GM19043 (cell line): Measurements from ENCODE around the gene GFRA3.
"Not testable (repeated sequence)": the region's sequence is repeated elsewhere in the genome, so short reads cannot be mapped to it uniquely, and the experiment has no call there.

Experiments used
- ATAC-seq: cut with Tn5 transposase; IDR thresholded peaks from one replicate; pipeline ENCODE4 v1.9.1; 2021; ENCODE audit warnings: low read depth; ENCODE audit not compliant: unreplicated experiment

GFRA3 gene, protein sequence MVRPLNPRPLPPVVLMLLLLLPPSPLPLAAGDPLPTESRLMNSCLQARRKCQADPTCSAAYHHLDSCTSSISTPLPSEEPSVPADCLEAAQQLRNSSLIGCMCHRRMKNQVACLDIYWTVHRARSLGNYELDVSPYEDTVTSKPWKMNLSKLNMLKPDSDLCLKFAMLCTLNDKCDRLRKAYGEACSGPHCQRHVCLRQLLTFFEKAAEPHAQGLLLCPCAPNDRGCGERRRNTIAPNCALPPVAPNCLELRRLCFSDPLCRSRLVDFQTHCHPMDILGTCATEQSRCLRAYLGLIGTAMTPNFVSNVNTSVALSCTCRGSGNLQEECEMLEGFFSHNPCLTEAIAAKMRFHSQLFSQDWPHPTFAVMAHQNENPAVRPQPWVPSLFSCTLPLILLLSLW

DNA sequence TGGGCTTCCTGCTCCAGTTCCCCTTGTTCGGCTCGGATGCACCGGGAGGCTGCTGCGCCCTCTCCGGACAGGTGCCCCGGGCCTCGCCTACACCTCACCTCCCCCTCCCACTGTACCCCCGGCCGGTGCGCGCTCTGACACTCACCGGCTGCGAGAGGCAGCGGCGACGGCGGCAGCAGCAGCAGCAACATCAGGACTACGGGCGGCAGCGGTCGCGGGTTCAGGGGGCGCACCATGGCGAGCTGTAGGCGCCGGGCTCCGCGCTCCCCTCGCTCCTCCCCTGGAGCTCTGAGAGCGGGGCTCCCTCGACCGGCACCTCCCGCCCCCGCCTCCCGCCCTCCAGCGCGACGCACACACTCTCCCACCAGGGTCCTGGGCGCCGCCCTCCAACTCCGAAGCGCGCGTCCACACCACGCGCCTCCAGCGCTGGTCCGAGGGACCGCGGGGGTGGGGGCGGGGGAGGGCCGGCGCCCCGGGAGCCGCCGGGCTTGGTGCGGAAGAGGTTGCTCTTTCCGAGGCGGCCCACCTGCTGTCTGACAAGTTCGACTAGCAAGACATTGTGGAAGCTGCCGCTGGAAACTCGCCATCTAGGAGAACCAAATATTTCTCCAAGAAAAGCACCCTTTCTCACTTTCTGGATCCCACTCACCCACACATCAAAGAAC, at the start of gene GFRA3:
Gene GFRA3 (minus strand): TSS at position 433 of the 665 bp plus-strand sequence. CDS start 197 bp downstream, at position 236.
- ATAC-seq: no peak

GRCh38 chr5:138318211-138318610, 43.8 kb upstream of the GFRA3 start:
- ATAC-seq: not testable (repeated sequence)

- ATAC-seq: no peak
Measured at GRCh38 chr5:138316355-138316754, 41.9 kb upstream of the GFRA3 start.

GRCh38 chr5:138315751-138316278, 41.4 kb upstream of the GFRA3 start:
- no peak for ATAC-seq

DNA sequence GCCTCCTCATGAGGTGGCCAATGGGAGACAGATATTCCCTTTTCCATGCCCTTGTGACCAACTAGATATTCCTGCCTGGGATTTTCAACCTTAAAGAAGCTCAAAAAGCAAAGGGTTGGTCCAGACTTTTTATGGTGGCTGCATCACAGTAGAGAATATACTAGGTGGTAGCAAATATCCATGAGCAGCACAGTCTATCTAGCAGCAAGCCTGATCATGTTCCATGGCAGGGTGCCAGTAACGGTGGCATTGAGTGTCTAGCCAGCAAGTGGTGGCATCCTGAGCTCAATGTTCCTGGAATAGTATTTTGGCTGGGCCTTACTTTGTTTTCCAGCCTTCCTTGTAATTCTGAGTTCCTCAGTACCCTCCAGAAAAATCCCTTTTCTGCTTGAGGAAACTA, 31.4 kb upstream of the GFRA3 start:
- no peak for ATAC-seq

DNA sequence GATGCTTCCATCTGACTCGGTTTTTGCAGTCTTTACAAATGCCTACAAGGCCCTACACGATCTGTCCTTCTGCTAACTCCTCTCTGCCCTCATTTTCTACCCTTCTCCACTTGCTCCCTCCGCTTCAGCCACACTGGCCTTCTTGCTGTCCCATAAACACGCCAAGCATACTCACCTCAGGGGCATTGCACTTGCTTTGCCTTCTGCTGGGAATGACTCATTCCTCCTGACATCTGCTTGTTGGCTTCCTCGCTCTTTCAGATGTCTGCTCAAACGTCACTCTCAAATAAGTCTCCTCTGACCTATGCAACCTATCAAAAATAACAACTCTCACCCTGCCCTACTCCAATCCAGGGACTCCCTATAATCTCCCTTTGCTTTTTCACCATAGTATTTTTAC, 29.0 kb upstream of the GFRA3 start:
- ATAC-seq: no peak

DNA sequence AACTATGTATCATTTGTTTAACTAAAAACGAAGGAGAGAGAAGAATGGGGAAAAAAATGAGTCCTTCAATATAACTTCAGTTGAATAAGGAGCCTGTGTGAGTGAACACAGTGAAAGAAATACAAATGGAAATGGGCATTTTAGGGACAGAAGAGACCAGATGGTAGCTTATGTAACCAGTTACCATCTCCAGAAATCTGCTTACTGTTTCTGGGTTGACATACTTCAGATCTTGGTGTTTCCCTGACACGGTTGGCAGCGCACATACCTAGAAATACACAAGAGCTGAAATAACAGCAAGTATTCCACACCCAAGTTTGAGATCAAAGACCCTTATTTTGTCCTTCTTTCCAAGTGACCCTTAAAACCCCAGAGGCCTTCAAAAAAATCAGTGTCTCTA, 14.9 kb upstream of the GFRA3 start:
- no peak for ATAC-seq

DNA sequence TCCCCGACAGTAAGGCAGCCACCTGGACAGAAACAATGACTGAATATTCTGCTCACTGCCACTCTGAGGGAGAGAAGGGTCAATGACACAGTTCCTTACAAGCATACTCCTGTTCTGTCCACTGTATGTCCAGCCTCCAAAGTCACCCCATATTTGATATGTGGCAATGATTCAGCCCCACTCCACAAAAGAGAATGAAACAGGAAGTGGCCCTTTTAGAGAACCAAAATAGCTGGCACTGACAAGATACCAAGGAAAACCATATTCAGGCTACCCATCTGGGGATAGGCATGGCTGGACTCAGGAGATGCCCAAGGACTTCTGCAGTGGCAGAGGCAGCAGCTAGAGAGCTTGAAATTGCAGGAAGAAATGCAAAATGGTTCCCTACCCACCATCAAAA, 12.8 kb upstream of the GFRA3 start:
- no peak for ATAC-seq

DNA sequence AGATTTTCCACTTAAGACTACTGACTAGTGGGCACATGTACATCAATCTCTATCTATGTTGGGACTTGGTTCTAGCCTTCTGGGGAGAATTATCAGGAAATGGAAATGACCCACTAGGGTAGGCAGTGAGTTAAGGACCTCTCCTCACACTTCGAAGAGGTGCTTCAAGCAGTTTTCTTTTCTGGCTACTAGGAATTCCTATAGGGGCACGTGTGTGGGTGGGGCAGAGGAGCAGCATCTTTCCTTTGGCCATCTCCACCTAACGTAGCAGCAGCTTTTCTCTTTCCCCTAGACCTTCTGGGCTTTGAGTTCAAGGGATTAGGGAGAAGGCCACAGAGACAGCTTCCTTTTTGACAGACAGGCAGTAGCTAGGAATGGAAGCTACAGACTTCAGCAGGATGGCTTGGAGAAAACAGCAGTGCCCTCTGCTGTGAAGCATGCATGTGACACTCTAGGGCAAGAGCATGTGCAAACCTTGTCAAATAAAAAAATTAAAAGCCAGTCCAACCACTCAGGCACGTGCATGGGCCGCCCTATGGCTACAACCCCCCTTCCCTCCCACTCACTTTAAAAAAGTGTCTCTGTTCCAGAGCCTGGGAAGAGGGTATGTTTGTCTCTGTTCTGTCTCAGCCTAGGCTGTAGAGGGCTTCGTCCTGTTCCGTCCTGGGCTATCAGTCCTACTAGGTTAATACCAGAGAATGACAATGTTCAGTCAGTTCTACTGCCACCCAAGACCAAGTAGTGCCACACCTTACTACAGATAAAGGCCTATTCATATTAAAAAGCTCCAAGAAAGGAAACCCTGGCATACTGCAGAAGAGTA, 8.7 kb upstream of the GFRA3 start:
- ATAC-seq: no peak

- ATAC-seq: no peak
Measured at GRCh38 chr5:138280915-138281314, 6.5 kb upstream of the GFRA3 start.

- no peak for ATAC-seq
Measured at GRCh38 chr5:138276402-138277054, 2.1 kb upstream of the GFRA3 start.

GRCh38 chr5:138275895-138276294, 1.5 kb upstream of the GFRA3 start:
- ATAC-seq: no peak

DNA sequence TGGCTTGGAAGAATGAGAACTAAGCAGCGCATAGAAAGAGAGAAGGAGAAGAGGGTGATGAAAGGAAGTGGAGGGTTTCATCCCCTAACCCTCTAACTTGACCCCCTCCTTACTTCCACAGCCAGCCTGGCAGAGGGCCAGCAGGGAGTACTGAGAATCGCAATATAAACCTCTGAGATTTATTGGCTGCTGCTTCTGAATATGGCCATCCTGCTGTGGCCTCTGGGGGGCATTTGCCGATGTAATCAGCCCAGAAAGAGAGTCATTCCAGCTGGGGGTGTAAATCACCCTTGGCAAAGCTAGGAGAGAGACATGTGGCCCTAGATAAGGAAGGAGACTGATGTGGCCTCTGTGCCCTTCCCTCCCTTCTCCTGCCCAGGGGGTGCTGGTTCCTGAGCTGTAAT, 960 bp upstream of the GFRA3 start:
- ATAC-seq: no peak

- no peak for ATAC-seq
Measured at GRCh38 chr5:138273834-138274188, 610 bp downstream of the GFRA3 start.

- no peak for ATAC-seq
Measured at GRCh38 chr5:138272681-138273080, 1.7 kb downstream of the GFRA3 start.

DNA sequence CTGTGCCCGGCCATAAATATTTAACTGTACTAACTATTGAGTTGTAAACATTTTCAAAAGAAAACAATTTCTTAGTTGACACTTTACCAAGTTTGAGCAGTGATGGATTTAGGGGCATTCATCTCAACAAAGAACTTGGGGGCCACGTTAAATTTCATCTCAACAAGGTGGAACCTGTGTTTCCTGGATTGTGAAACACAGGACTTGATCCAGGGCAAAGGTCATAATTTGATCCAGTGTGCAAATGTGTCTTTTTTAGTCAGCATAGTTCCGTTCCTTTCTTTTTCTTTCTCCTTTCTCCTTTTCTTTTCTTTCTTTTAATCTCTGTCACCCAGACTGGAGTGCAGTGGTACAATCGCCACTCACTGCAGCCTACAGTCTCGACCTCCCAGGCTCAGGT, 3.1 kb downstream of the GFRA3 start:
- no peak for ATAC-seq

DNA sequence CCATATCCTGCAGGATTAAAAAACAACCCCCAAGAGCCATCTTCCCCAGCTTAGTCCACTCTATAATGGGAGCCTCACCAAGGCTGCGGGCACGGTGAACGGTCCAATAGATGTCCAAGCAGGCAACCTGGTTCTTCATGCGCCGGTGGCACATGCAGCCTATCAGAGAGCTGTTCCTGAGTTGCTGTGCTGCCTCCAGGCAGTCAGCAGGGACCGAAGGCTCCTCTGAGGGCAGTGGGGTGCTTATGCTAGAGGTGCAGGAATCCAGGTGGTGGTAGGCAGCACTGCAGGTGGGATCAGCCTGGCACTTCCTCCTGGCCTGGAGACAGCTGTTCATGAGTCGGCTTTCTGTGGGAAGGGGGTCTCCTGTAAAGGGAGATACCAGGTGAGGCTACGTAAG, 10.2 kb downstream of the GFRA3 start:
- ATAC-seq: no peak

DNA sequence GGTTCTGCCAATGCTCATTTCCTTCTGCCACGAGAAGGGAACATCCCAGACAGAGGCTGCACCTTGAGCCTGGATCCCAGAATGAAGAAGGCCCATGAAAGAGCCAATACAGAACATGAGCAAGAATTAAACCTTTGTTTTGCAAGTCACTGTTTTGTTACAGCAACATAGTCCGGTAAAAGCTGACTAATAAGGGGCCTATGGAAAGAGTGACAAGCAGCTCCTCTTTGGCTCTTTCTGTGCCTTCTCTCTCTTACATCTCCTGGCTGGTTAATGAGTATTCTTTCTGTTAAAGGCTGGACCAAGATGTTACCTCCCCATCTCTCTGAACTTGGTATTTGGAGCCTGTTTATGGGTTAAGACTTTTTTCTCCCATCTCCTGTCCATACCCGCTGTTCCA, 10.8 kb downstream of the GFRA3 start:
- ATAC-seq: no peak

DNA sequence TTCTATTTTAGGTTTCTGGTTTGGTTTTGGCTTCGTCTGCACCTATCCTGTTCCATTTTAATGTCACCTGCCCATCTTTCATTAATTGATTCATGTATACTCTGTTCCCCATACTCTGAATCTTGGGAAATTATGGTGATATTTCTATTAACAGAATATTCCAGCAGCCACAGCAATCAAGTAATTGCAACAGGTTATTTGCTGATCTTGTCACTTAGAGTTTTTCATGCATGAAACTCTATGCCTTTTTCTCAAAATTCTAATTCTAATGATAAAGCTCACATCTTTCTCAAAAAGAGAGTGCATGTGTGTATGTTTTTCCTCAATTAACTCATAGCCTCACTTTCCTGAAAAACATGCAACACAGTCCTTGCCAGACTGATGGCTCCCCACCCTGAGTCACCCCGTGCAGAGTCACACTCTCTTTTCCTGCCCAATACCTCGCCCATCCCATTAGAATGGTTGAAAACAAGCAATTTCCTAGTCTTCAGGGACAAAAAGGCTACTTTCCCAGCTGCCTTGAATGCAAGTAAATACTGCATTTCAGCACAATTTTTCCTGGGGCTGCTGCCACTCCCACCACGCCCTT, 15.6 kb downstream of the GFRA3 start:
- ATAC-seq: no peak

DNA sequence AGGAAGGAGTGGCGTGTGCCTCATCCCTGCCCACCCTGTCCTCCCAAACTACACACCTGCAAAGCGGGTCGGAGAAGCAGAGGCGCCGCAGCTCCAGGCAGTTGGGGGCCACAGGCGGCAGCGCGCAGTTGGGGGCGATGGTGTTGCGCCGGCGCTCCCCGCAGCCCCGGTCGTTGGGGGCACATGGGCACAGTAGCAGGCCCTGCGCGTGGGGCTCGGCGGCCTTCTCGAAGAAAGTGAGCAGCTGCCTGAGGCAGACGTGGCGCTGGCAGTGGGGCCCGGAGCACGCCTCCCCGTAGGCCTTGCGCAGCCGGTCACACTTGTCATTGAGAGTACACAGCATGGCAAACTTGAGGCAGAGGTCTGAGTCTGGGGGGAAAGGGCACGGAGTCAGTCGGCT, 16.8 kb downstream of the GFRA3 start:
- ATAC-seq: no peak
